Upper lobe of left lung (tissue), 6 donors: ENCODE results near the gene FGB. TPM values are rescaled to one million over a fixed set of nuclear protein-coding genes. Genes with fewer than 3 reads are reported as not detected.

Experiments
- ATAC-seq, 2 donors: fragments of 200-7000 bp; cut with Tn5 transposase; one replicate each; pipeline ENCODE4 v1.9.1; 2022; ENCODE audit warnings: mild to moderate bottlenecking in 2 of 2, moderate library complexity in 2 of 2; ENCODE audit not compliant: low FRiP score in 2 of 2
- DNase-seq, 2 donors: peaks; one replicate each; pipeline ENCODE4 v3.0.0-alpha.2; 2019 to 2020
- H3K27ac ChIP-seq, 4 donors: fragments of 200-600 bp; sonication (generic); one replicate each; pipeline ENCODE4 v1.5.1; 2016 to 2019
- H3K27me3 ChIP-seq, 4 donors: fragments of 200-600 bp; sonication (generic); one replicate each; pipeline ENCODE4 v1.5.1; 2017 to 2019
- H3K36me3 ChIP-seq, 4 donors: fragments of 200-600 bp; sonication (generic); one replicate each; pipeline ENCODE4 v1.5.1; 2016 to 2019
- H3K4me1 ChIP-seq, 4 donors: fragments of 200-600 bp; sonication (generic); one replicate each; pipeline ENCODE4 v1.5.1; 2018 to 2019
- H3K4me3 ChIP-seq, 4 donors: fragments of 200-600 bp; sonication (generic); one replicate each; pipeline ENCODE4 v1.5.1; 2017 to 2019; ENCODE audit warnings: mild to moderate bottlenecking in 2 of 4, moderate library complexity in 1 of 4
- H3K9me3 ChIP-seq, 4 donors: fragments of 200-600 bp; sonication (generic); one replicate each; pipeline ENCODE4 v1.5.1; 2018 to 2019
- CTCF ChIP-seq, 6 experiments: fragments of 450-650 bp in 4 of 6; fragments of 200-600 bp in 2 of 6; sonication (generic) in 2 of 6; IDR thresholded peaks; one replicate each; pipeline ENCODE4 v1.5.1; 2016 to 2019; ENCODE audit warnings: antibody characterized with exemption in 6 of 6
- EP300 ChIP-seq, 4 donors: sonication (generic); formaldehyde crosslinking; IDR thresholded peaks; one replicate each; pipeline ENCODE4 v1.5.1; 2017; ENCODE audit warnings: antibody characterized with exemption in 4 of 4, control low read depth in 2 of 4
- POLR2A ChIP-seq, 4 donors: fragments of 450-650 bp; IDR thresholded peaks; one replicate each; pipeline ENCODE4 v1.5.1; 2016 to 2017; ENCODE audit warnings: antibody characterized with exemption in 4 of 4, mild to moderate bottlenecking in 2 of 4
- POLR2AphosphoS5 ChIP-seq, 2 donors: sonication (generic); formaldehyde crosslinking; IDR thresholded peaks; one replicate each; pipeline ENCODE4 v1.5.1; 2017; ENCODE audit warnings: antibody characterized with exemption in 2 of 2
- WGBS, 2 donors: methylation state at CpG; one replicate each; pipeline ENCODE4 v1.1.5; 2017 to 2018; 5-methylcytosine and 5-hydroxymethylcytosine counted together
- total RNA-seq, 6 donors: library from RNA; depleted of rRNA in 4 of 6; stranded (reverse); fragments of >200 nt in 4 of 6; gene quantifications; one replicate each; pipeline versions ENCODE4 v1.1.0 to v1.2.1, GENCODE V29; 2016 to 2021
- donor health status: DM: no; HTN: no; CAD: no; lungs with moderate emphysema.
- donor health status: DM: no; HTN: yes; CAD: no; lungs with severe emphysema.

FGB gene
- total RNA-seq, 6 donors from 2014 or later: 2.2 to 3.9 TPM; not detected in 4

- no peak overlapping the region for H3K4me3 ChIP-seq
- H3K27me3 ChIP-seq: no peaks in the 10 kb centered on the region
- TF ChIP-seq POLR2AphosphoS5 (IDR thresholded peaks at IDR 0.05) (no peak), EP300 (IDR thresholded peaks at IDR 0.05) (no peak), CTCF (IDR thresholded peaks at IDR 0.05) (no peak), POLR2A (IDR thresholded peaks at IDR 0.05) (no peak)
Observed at GRCh38 chr4:154608361-154609252, 45.8 kb downstream of the FGB start.

GRCh38 chr4:154609532-154609931, 46.7 kb downstream of the FGB start:
- DNase-seq (no peak), ATAC-seq (no peak)
- Histone ChIP-seq H3K27me3 (no peaks in the 10 kb centered on the region), H3K4me3 (no peak overlapping the region), H3K9me3 (no peaks in the 10 kb centered on the region), H3K27ac (no peak overlapping the region), H3K36me3 (no peaks in the 10 kb centered on the region), H3K4me1 (no peaks in the 10 kb centered on the region)
- TF ChIP-seq EP300 (IDR thresholded peaks at IDR 0.05) (no peak), CTCF (IDR thresholded peaks at IDR 0.05) (no peak), POLR2AphosphoS5 (IDR thresholded peaks at IDR 0.05) (no peak)
- WGBS, 2 donors: 87 to 91% methylated on average over 4 of the region's 4 CpGs

More at GRCh38 chr4:154608361-154609252, 45.8 kb downstream of the FGB start:
- no peaks in the 10 kb centered on the region for H3K9me3 ChIP-seq
- no peak overlapping the region for H3K27ac ChIP-seq
- no peak for ATAC-seq
- H3K4me1 ChIP-seq: no peaks in the 10 kb centered on the region
- no peaks in the 10 kb centered on the region for H3K36me3 ChIP-seq
- 82 to 93% methylated on average over 3 of the region's 3 CpGs for WGBS, 2 donors
- DNase-seq: no peak

GRCh38 chr4:154610582-154610981, 47.8 kb downstream of the FGB start:
- H3K27ac ChIP-seq: no peak overlapping the region
- H3K4me3 ChIP-seq: no peak overlapping the region
- DNase-seq: no peak
- H3K4me1 ChIP-seq: no peaks in the 10 kb centered on the region
- H3K9me3 ChIP-seq: no peaks in the 10 kb centered on the region
- no peaks in the 10 kb centered on the region for H3K27me3 ChIP-seq
- WGBS, 2 donors: 49 to 53% methylated on average over 4 of the region's 4 CpGs
- TF ChIP-seq CTCF (IDR thresholded peaks at IDR 0.05) (no peak), POLR2A (IDR thresholded peaks at IDR 0.05) (no peak), POLR2AphosphoS5 (IDR thresholded peaks at IDR 0.05) (no peak), EP300 (IDR thresholded peaks at IDR 0.05) (no peak)
- no peaks in the 10 kb centered on the region for H3K36me3 ChIP-seq
- no peak for ATAC-seq

- no peaks in the 10 kb centered on the region for H3K36me3 ChIP-seq
- DNase-seq: no peak
- no peak overlapping the region for H3K4me3 ChIP-seq
- H3K9me3 ChIP-seq: no peaks in the 10 kb centered on the region
- 74 to 75% methylated on average over 1 of the region's 1 CpG for WGBS, 2 donors
- H3K4me1 ChIP-seq: peaks cover 0 to 4% (median 0%) of the 10 kb centered on the region in 4 donors
- ATAC-seq: no peak
- no peak overlapping the region for H3K27ac ChIP-seq
- H3K27me3 ChIP-seq: no peaks in the 10 kb centered on the region
- no peak for TF ChIP-seq POLR2A (IDR thresholded peaks at IDR 0.05)
- no peak for TF ChIP-seq EP300 (IDR thresholded peaks at IDR 0.05)
- no peak for TF ChIP-seq CTCF (IDR thresholded peaks at IDR 0.05)
- no peak for TF ChIP-seq POLR2AphosphoS5 (IDR thresholded peaks at IDR 0.05)
Observed at GRCh38 chr4:154611833-154612232, 49.0 kb downstream of the FGB start.
